H1 (cell line): ENCODE results near the gene METTL6. TPM values are rescaled to one million over a fixed set of nuclear protein-coding genes. Genes with fewer than 3 reads are reported as not detected.

Experiments
- polyA plus RNA-seq, 7 experiments: library from polyadenylated mRNA; depleted of rRNA in 3 of 7; stranded (reverse) in 5 of 7; unstranded in 2 of 7; fragments of >200 nt in 5 of 7; fragments of 200-250 nt in 2 of 7; gene quantifications; 1 replicate in 5 of 7; 2 replicates in 1 of 7; 4 replicates in 1 of 7; pipeline versions ENCODE4 v1.2.1 to v1.2.3, GENCODE V29; 2011 to 2013; ENCODE audit warnings: missing spikeins in 2 of 7, mixed read lengths in 2 of 7
- total RNA-seq: library from RNA; stranded (reverse); fragmentation: NEBNext Ultra II Directional; extraction: Animal tissue kit (Norgen Biotek cat#: 25700); gene quantifications from 2 replicates; pipeline ENCODE4 v1.2.1, GENCODE V29; 2021
- TF ChIP-seq, protein P1 (sequence below): IDR thresholded peaks from 2 replicates; pipeline ENCODE4 v1.6.1; 2011; ENCODE audit warnings: low read depth, mild to moderate bottlenecking, low read length; ENCODE audit not compliant: insufficient read depth
- TF ChIP-seq, protein P2 (sequence below): IDR thresholded peaks from 2 replicates; pipeline ENCODE4 v1.6.1; 2012; ENCODE audit warnings: inconsistent platforms

The METTL6 gene
- total and polyA plus RNA-seq, 2 of the 8 experiments (the other 6 are each of a cell fraction or from before 2014, with no cell fraction given), result 18.4 to 20.0 TPM

DNA sequence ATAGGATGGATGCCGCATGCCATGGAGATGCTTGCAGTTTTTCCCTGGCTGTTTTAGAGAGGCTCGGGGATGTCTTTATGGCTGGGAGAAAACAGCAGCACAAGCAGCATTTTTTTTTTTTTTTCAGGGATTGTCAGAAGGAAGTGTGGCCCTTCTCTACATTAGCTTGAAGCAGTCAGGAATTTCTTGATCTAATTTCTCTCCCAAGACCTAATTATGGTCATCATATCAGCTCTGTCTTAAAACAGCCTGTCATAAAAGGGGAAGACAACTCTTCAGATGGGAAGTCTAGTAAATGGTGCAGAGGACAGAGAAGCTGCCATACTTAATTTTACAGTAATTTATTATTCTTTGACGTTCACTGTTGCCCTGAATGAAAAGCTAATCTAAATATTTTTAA is 44.5 kb upstream of the METTL6 start (continued):
- TF ChIP-seq, protein P1, sequence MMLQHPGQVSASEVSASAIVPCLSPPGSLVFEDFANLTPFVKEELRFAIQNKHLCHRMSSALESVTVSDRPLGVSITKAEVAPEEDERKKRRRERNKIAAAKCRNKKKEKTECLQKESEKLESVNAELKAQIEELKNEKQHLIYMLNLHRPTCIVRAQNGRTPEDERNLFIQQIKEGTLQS, result no peak
- TF ChIP-seq, protein P2, sequence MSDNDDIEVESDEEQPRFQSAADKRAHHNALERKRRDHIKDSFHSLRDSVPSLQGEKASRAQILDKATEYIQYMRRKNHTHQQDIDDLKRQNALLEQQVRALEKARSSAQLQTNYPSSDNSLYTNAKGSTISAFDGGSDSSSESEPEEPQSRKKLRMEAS, result no peak
- TF ChIP-seq, all 59 proteins: peak for 0
